K562 treated with DMSO at 1 percent for 24 hours (cell line): Measurements from ENCODE around the gene DRAP1. TPM values are rescaled to one million over a fixed set of nuclear protein-coding genes. Genes with fewer than 3 reads are reported as not detected.

Experiments used
- total RNA-seq: library from RNA; unstranded; fragments of 300-600 nt; gene quantifications from 2 replicates; pipeline ENCODE4 v1.2.3, GENCODE V29; 2022; ENCODE audit warnings: low read depth; ENCODE audit not compliant: insufficient read depth

DRAP1 gene, protein sequence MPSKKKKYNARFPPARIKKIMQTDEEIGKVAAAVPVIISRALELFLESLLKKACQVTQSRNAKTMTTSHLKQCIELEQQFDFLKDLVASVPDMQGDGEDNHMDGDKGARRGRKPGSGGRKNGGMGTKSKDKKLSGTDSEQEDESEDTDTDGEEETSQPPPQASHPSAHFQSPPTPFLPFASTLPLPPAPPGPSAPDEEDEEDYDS
- 163 and 177 TPM in 2 replicates for total RNA-seq

DNA sequence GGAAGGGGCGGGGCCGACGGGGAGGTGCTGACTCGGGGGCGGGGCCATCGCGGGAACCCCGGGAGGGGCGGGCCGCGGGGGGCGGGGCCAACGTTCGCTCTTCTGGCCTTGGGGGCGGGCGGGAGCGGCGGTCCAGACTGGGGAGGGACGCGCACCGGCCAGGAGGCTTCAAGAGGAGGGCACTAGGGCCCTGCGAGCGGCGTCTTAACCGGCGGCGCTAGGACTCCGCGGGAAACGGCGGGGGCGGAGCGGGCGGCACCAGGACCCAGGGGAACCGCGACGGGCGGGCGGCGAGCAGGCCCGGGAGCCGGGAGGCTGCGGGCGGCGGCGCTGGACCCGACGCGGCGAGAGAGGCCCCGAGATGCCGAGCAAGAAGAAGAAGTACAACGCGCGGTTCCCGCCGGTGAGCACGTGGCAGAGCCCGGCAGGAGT lies at the start of gene DRAP1:
Gene DRAP1 (plus strand): TSS at position 286 of the 432 bp plus-strand sequence. CDS start 76 bp downstream, at position 362.

DNA sequence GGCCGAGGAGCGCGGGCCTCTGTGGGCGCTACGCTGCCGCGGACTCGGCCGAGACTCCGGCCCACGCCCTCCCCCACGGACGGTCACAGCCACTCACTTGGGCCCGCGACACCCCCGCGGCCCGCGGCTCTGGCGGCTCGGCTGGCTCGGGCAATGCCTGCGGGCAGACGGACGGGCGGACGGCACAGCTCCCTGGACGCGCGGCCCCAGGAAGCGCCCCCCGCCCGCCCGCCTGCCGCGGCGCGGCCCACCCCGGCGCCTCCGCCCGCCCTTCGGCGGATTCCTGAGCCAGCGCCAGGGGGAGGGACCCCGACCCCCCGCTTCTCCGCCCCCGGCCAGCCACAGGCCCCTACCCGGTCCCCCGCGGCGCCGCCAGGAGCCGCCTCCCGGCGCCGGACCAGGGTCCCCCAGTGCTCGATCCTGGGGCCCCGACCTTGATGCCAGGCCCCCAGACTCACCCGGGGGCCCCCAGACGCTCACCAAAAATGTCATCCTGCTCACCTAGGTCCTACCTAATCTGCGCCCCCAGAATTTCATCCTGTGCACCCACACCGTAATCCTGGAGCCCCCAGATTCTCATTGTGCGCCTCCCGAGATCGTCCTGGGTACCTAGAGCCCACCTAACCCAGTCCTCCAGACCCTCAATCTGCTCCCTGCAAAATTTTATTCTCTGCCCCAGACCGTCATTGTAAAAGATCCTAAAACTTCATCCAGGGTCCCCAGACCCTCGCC lies 46.5 kb upstream of the DRAP1 start, which contains the start of gene EFEMP2:
Gene EFEMP2 (minus strand): TSS at position 215 of the 732 bp plus-strand sequence. CDS start 446 bp downstream, outside the sequence.

DNA sequence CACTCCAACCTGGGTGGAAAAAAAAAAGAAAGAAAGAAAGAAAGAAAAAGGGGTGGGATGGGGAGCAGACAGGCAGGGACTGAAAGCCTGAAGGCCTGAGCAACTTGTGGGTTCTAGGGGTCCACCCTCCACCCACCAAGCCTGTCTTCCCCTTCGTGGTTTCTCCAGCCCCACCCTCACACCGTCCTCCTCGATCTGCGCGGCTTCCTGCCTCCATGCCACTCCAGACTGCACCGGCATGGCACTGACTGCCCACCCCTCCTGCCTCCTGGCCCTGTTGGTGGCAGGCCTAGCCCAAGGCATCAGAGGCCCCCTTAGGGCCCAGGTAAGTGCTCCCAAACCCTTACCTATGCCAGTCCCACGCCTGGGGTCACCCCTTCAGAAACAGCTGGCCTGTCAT lies 39.6 kb upstream of the DRAP1 start, which contains the start of gene CTSW:
Gene CTSW (plus strand): TSS at position 221 of the 400 bp plus-strand sequence. CDS start 18 bp downstream, at position 239.

DNA sequence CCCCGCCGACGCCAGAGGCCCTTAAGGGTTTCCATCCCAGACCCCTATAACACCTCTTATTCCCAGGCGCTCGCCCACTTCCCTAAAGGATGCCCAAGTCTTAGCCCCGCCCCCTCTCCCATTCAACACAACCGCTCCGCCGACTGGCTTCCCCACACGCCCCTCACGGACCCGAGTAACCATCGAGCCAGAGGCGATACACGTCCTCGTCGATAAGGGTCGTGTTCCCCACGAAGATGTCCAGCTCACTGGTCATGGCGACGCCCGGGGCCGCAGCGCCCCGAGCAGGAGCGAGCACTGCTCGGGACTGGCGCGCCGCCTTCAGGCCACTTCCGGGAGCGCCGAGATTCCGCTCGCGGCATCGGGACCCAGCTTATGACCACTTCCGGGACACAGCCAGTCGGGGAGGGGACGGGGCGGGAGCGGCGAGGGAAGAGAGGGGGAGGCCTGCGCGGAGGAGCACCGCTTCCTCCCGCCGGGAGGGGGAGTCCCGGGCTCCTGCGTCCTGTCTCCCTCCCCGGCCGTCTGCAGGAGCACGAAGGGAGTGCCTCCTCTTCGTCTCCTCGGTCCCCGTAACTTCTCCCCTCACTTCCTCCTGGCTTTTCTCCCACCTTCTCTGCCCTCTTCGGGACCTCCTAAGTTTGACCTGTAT lies 30.9 kb upstream of the DRAP1 start, which contains the start of gene FIBP:
Gene FIBP (minus strand): TSS at position 309 of the 652 bp plus-strand sequence. CDS start 53 bp downstream, at position 256.

DNA sequence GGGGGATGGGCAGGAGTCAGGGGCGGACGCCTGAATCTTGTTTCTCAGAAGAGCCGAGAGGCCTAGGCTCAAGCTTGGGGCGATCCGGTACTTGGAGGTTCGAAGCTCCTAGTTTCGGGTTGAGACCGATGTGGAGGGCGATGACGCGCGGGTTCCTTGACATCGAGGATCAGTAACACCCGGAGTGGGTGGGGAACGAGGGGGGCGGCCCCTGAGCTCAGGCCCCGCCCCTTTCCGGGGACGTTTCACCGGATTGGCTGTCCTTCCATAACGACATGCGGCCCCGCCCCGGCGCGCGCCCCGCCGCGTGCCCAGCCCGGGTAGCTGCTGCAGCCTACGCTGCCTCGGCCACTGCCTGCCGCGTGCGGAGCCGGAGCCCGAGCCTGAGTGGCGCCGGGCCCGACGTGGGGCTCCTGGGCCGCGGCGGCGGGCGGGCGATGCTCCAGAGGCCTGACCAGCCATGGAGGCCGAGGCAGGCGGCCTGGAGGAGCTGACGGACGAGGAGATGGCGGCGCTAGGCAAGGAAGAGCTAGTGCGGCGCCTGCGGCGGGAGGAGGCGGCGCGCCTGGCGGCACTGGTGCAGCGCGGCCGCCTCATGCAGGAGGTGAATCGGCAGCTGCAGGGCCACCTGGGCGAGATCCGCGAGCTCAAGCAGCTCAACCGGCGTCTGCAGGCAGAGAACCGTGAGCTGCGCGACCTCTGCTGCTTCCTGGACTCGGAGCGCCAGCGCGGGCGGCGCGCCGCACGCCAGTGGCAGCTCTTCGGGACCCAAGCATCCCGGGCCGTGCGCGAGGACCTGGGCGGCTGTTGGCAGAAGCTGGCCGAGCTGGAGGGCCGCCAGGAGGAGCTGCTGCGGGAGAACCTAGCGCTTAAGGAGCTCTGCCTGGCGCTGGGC lies 28.7 kb upstream of the DRAP1 start, which contains the start of gene CCDC85B:
Gene CCDC85B (plus strand): TSS at position 350 of the 895 bp plus-strand sequence. CDS start 111 bp downstream, at position 461.

DNA sequence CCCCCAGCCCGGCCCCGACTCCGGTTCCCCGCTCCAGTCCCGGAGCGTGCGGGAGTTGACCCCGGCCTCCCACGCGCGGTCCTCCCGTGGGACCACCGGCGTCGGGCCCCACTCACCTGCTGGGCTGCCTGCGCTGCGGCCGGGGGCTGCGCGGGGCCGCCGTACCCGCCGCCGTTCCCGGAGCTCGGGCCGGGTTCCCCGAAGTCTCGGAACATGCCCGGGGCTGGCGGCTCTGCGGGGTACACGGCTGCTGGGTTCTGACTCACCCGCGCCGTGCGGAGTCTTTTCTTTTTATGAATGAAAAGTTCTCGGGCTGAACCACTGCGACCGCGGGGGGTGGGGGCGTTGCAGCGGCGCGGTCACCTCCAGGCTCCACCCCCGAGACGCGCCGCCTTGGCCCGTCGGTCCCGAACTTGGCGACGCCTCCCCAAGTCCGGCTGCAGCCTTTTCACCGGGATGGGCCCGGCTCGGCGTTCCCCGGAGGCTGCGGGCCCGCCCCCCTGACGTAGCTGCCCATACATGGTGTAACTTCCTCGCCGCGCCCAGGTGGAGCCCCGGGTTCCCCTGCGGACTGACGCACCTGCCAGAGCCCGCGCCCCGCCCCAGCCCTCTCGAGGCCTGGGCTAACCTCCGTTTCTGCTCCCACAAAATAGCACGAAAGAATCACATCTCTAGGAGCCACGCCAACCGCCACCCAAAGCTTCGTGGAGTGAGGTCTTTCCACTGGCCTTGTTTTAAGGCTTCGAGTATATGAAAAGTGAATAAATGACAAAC lies 18.9 kb upstream of the DRAP1 start, which contains the start of gene FOSL1:
Gene FOSL1 (minus strand): TSS at position 264 of the 774 bp plus-strand sequence. CDS start 49 bp downstream, at position 215.

DNA sequence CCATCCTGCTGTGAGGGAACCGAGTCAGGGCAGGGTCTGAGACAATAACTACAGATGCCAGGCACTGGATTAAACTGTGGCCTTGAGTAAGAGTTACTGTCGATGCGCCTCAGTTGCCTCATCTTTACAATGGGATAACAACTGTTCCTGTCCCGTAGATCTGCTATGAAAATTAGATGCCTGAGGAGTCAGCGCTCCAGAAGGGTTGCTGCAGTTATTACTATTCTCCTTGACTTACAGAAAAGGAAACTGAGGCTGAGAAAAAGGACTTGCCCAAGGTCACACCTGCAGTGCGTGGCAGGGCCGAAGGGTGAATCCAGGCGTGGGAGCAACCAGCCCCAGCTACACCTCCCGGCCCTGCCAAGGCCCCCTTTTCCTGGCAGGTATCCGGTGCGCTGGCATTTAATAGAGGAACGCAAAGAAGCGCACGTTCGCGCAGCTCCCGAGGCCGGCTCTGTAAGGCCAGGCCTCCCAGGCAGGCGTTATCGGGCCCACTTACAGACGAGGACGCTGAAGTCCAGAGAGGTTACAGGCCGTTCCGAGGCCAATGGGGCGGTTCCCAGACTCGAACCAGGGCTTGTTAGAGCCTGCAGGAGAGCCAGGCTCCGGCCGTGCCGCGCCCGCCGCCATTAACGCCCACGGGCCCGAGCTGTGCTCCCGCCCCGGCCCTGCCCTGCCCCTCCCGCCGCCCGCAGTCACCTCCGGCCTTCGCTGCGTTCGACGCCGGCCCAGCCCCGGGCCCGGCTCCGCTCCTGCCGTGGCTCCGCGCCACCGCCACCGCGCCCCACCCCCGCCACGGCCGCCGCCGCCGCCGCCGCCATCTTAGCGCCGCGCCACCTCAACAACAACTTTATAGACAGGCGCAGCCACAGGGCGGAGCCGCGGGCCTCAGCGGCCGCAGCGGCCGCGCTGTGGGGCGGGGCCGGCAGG lies 750 bp upstream of the DRAP1 start, which contains the start of gene C11orf68:
Gene C11orf68 (minus strand): TSS at position 852 of the 930 bp plus-strand sequence. CDS start 31 bp downstream, at position 821.

DNA sequence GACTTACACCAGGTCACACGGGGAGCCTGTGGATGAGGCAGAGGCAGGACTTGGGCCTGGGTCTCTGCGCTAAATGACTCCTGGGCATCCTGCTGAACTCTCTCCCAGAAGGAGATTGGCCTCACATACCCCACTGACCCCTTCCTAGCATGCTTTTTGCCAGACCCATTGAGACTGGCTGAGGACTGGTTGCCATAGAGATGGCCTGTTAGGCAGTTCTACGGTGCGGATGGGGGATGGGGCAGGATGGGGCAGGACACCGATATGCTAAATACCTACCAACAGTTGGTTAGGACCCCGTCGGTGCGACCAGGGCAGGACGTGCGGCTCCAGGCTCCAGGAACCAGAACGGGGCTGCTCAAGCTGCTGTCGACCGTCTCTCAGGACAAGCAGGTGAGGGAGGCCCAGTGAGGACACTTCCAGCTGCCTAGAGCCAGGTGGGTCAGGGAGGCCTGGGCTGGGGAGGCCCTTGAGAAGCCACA lies 26.2 kb downstream of the DRAP1 start, which contains the start of gene TSGA10IP:
Gene TSGA10IP (plus strand): TSS at position 51 of the 482 bp plus-strand sequence. CDS start 196 bp downstream, at position 247.

DNA sequence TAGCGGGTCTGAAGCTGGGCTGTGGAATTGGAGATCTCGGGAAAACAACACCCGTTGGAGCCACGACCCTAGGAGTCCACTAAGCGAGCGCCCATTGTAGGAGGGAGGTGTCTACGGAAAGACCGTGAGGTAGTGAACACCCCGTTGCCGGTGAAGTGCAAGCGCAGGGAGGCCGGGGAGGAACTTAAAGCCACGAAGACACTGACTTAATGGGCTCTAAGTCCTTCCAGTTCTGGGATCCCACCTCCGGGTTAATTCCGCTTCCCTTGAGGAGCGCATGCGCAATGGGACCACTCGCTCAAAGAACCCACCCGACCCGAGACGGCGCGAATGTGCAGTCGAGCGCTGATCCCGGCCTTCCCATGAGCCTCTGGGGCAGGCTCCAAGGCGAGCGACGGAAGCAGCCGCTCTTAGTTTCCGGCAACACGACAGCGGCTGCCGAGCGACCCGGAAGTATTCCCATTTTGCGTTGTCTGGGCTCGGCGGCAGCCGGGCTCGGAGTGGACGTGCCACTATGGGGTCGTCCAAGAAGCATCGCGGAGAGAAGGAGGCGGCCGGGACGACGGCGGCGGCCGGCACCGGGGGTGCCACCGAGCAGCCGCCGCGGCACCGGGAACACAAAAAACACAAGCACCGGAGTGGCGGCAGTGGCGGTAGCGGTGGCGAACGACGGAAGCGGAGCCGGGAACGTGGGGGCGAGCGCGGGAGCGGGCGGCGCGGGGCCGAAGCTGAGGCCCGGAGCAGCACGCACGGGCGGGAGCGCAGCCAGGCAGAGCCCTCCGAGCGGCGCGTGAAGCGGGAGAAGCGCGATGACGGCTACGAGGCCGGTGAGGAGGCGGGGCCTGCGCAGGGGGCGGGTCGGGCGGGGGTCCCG lies 42.3 kb downstream of the DRAP1 start, which contains the start of gene SART1:
Gene SART1 (plus strand): TSS at position 468 of the 874 bp plus-strand sequence. CDS start 47 bp downstream, at position 515.

Other genes starting within 250 kb of the DRAP1 start
- gene KAT5, start 207.2 kb upstream of the DRAP1 start, total RNA-seq: 50.5 and 58.6 TPM in 2 replicates
- 50.7 and 64.2 TPM in 2 replicates for gene RNASEH2C, start 198.6 kb upstream of the DRAP1 start, total RNA-seq
- gene AP5B1, start 138.4 kb upstream of the DRAP1 start, total RNA-seq: 43.7 and 44.6 TPM in 2 replicates
- not detected in 2 replicates for gene OVOL1, start 132.4 kb upstream of the DRAP1 start, total RNA-seq
- not detected in 2 replicates for gene SNX32, start 85.5 kb upstream of the DRAP1 start, total RNA-seq
- 749 and 768 TPM in 2 replicates for gene CFL1, start 61.2 kb upstream of the DRAP1 start, total RNA-seq
- 72.4 and 88.2 TPM in 2 replicates for gene MUS81, start 59.0 kb upstream of the DRAP1 start, total RNA-seq
- 0.50 and 1.1 TPM in 2 replicates for gene EFEMP2, start 46.6 kb upstream of the DRAP1 start, total RNA-seq
- not detected in 2 replicates for gene CTSW, start 39.6 kb upstream of the DRAP1 start, total RNA-seq
- gene FIBP, start 31.0 kb upstream of the DRAP1 start, total RNA-seq: 68.1 and 94.2 TPM in 2 replicates
- gene CCDC85B, start 28.8 kb upstream of the DRAP1 start, total RNA-seq: 76.5 and 77.6 TPM in 2 replicates
- 5.8 and 9.9 TPM in 2 replicates for gene FOSL1, start 19.0 kb upstream of the DRAP1 start, total RNA-seq
- gene C11orf68, start 364 bp upstream of the DRAP1 start, total RNA-seq: 62.0 and 63.2 TPM in 2 replicates
- gene TSGA10IP, start 26.1 kb downstream of the DRAP1 start, total RNA-seq: not detected in 2 replicates
- gene SART1, start 42.3 kb downstream of the DRAP1 start, total RNA-seq: 78.9 and 80.3 TPM in 2 replicates
- gene EIF1AD, start 82.7 kb downstream of the DRAP1 start, total RNA-seq: 37.4 and 39.1 TPM in 2 replicates
- gene BANF1, start 83.1 kb downstream of the DRAP1 start, total RNA-seq: 187 and 191 TPM in 2 replicates
- not detected in 2 replicates for gene CST6, start 92.6 kb downstream of the DRAP1 start, total RNA-seq
- gene CATSPER1, start 107.1 kb downstream of the DRAP1 start, total RNA-seq: 0.23 and 0.30 TPM in 2 replicates
- gene GAL3ST3, start 129.7 kb downstream of the DRAP1 start, total RNA-seq: not detected in 2 replicates
- gene SF3B2, start 132.9 kb downstream of the DRAP1 start, total RNA-seq: 271 and 300 TPM in 2 replicates
- 35.1 and 39.1 TPM in 2 replicates for gene PACS1, start 150.8 kb downstream of the DRAP1 start, total RNA-seq